KMS-11 (cell line): ENCODE data around the gene TLK1.

Experiments used
- H2AFZ ChIP-seq: fragments of 200-600 bp; sonication (generic); 2 replicates; pipeline ENCODE4 v1.6.1; 2016; ENCODE audit warnings: antibody characterized with exemption, mixed run types, low read depth
- H3K27ac ChIP-seq: fragments of 200-600 bp; sonication (generic); 2 replicates; pipeline ENCODE4 v1.6.1; 2016; ENCODE audit warnings: mild to moderate bottlenecking, mixed run types
- H3K27me3 ChIP-seq: fragments of 200-600 bp; sonication (generic); 2 replicates; pipeline ENCODE4 v1.6.1; 2017; ENCODE audit warnings: mild to moderate bottlenecking, low read depth, mixed run types, moderate library complexity; ENCODE audit not compliant: insufficient read depth
- H3K36me3 ChIP-seq: fragments of 200-600 bp; sonication (generic); 2 replicates; pipeline ENCODE4 v1.6.1; 2017; ENCODE audit warnings: mild to moderate bottlenecking, mixed run types; ENCODE audit not compliant: insufficient read depth
- H3K4me1 ChIP-seq: fragments of 200-600 bp; sonication (generic); 2 replicates; pipeline ENCODE4 v1.6.1; 2016; ENCODE audit warnings: mild to moderate bottlenecking, low read depth, mixed run types; ENCODE audit not compliant: poor library complexity, severe bottlenecking
- H3K4me2 ChIP-seq: fragments of 200-600 bp; sonication (generic); 2 replicates; pipeline ENCODE4 v1.7.0; 2016; ENCODE audit warnings: mild to moderate bottlenecking, mixed run types
- H3K4me3 ChIP-seq: fragments of 200-600 bp; sonication (generic); IDR thresholded peaks from 2 replicates; pipeline ENCODE4 v1.6.1; 2017; ENCODE audit warnings: low read depth, low read length, mixed read lengths; ENCODE audit not compliant: insufficient read depth
- H3K79me2 ChIP-seq: fragments of 200-600 bp; sonication (generic); 2 replicates; pipeline ENCODE4 v1.6.1; 2016; ENCODE audit warnings: low read depth, mixed run types; ENCODE audit not compliant: insufficient read depth
- H3K9ac ChIP-seq: fragments of 200-600 bp; sonication (generic); 2 replicates; pipeline ENCODE4 v1.6.1; 2016; ENCODE audit warnings: mild to moderate bottlenecking, mixed run types
- H4K20me1 ChIP-seq: fragments of 200-600 bp; sonication (generic); 2 replicates; pipeline ENCODE4 v1.6.1; 2016; ENCODE audit warnings: mild to moderate bottlenecking, mixed run types; ENCODE audit not compliant: insufficient read depth
- CTCF ChIP-seq: fragments of 200-600 bp; sonication (generic); conservative IDR thresholded peaks from 2 replicates; pipeline ENCODE4 v1.6.1; 2017; ENCODE audit warnings: low read depth, mild to moderate bottlenecking, antibody characterized with exemption, low read length, moderate library complexity, mixed read lengths

TLK1 gene

GRCh38 chr2:170963386-170963785, 197.3 kb downstream of the TLK1 start:
- Histone ChIP-seq H4K20me1 (no peaks in the 10 kb centered on the region), H3K4me2 (no peak overlapping the region), H3K27ac (no peak overlapping the region), H3K36me3 (peaks cover 6% of the 10 kb centered on the region; the same call in 1 of the 2 replicates), H3K27me3 (no peaks in the 10 kb centered on the region), H2AFZ (no peak overlapping the region), H3K4me3 (no peak overlapping the region), H3K79me2 (no peaks in the 10 kb centered on the region), H3K4me1 (no peaks in the 10 kb centered on the region), H3K9ac (no peak overlapping the region)
- no peak for TF ChIP-seq CTCF

GRCh38 chr2:170953941-170954340, 206.8 kb downstream of the TLK1 start:
- Histone ChIP-seq H3K4me3 (no peak overlapping the region), H4K20me1 (no peaks in the 10 kb centered on the region), H3K27me3 (no peaks in the 10 kb centered on the region), H3K27ac (no peak overlapping the region), H2AFZ (no peak overlapping the region), H3K79me2 (peaks cover 2% of the 10 kb centered on the region; the same call in 1 of the 2 replicates), H3K4me2 (no peak overlapping the region), H3K36me3 (peaks cover 12% of the 10 kb centered on the region; the same call in 1 of the 2 replicates), H3K4me1 (no peaks in the 10 kb centered on the region), H3K9ac (no peak overlapping the region)
- no peak for TF ChIP-seq CTCF

- H3K4me2 ChIP-seq = no peak overlapping the region
- peaks cover 12% of the 10 kb centered on the region; the same call in 1 of the 2 replicates for H3K36me3 ChIP-seq
- peaks cover 37% of the 10 kb centered on the region for H3K79me2 ChIP-seq
- no peak overlapping the region for H3K4me3 ChIP-seq
- H3K27ac ChIP-seq = no peak overlapping the region
- H3K9ac ChIP-seq = no peak overlapping the region
- H2AFZ ChIP-seq = no peak overlapping the region
- peaks cover 9% of the 10 kb centered on the region; the same call in 1 of the 2 replicates for H4K20me1 ChIP-seq
- TF ChIP-seq CTCF = no peak
- H3K27me3 ChIP-seq = no peaks in the 10 kb centered on the region
- no peaks in the 10 kb centered on the region for H3K4me1 ChIP-seq
Observed at GRCh38 chr2:170950221-170950761, 210.4 kb downstream of the TLK1 start.

GRCh38 chr2:170949415-170949814, 211.3 kb downstream of the TLK1 start:
- Histone ChIP-seq H3K4me3 (no peak overlapping the region), H3K79me2 (peaks cover 45% of the 10 kb centered on the region), H3K27ac (no peak overlapping the region), H3K36me3 (peaks cover 12% of the 10 kb centered on the region; the same call in 1 of the 2 replicates), H4K20me1 (peaks cover 17% of the 10 kb centered on the region), H2AFZ (no peak overlapping the region), H3K4me1 (no peaks in the 10 kb centered on the region), H3K4me2 (no peak overlapping the region), H3K9ac (no peak overlapping the region), H3K27me3 (no peaks in the 10 kb centered on the region)
- TF ChIP-seq CTCF = no peak
